CD14-positive monocyte (primary cell): ENCODE measurements around the gene CENPC. TPM values are rescaled to one million over a fixed set of nuclear protein-coding genes. Genes with fewer than 3 reads are reported as not detected.

Source experiments
- DNase-seq, 3 donors: peaks; one replicate each; pipeline ENCODE4 v3.0.0-alpha.2; 2011 to 2022
- H2AFZ ChIP-seq: 2 replicates; pipeline ENCODE4 v1.6.0; 2012; ENCODE audit warnings: mild to moderate bottlenecking, low read depth, low read length, inconsistent platforms; ENCODE audit not compliant: insufficient read depth, poor library complexity, severe bottlenecking
- H3K27ac ChIP-seq, 2 donors: 1 replicate in 1 of 2; 2 replicates in 1 of 2; pipeline ENCODE4 v1.5.1; 2012 to 2013; ENCODE audit warnings: low read length in 2 of 2, control low read depth in 1 of 2, inconsistent platforms in 1 of 2, low read depth in 1 of 2, mild to moderate bottlenecking in 1 of 2
- H3K27me3 ChIP-seq, 2 donors: one replicate each; pipeline versions ENCODE4 v1.6.0 to v1.6.1; 2011 to 2013; ENCODE audit warnings: low read length in 2 of 2; ENCODE audit not compliant: control insufficient read depth in 2 of 2, insufficient read depth in 2 of 2
- H3K36me3 ChIP-seq, 2 donors: replicated peaks in 1 of 2; 1 replicate in 1 of 2; 2 replicates in 1 of 2; pipeline versions ENCODE4 v1.5.1 to v1.6.1; 2012 to 2013; ENCODE audit warnings: low read length in 2 of 2, control low read depth in 1 of 2, inconsistent platforms in 1 of 2, mild to moderate bottlenecking in 1 of 2; ENCODE audit not compliant: insufficient read depth in 2 of 2, control insufficient read depth in 1 of 2
- H3K4me1 ChIP-seq, 2 donors: 1 replicate in 1 of 2; 2 replicates in 1 of 2; pipeline versions ENCODE4 v1.5.1 to v1.6.1; 2012 to 2013; ENCODE audit warnings: low read length in 2 of 2, control low read depth in 1 of 2, inconsistent platforms in 1 of 2, mild to moderate bottlenecking in 1 of 2, moderate library complexity in 1 of 2; ENCODE audit not compliant: insufficient read depth in 2 of 2, control insufficient read depth in 1 of 2
- H3K4me2 ChIP-seq: replicated peaks from 2 replicates; pipeline ENCODE3; 2012; ENCODE audit warnings: low read length, moderate library complexity, mild to moderate bottlenecking; ENCODE audit not compliant: poor library complexity, severe bottlenecking; ENCODE audit errors: extremely low read depth
- H3K4me3 ChIP-seq, 3 experiments: fragments of 200-600 bp in 1 of 3; sonication (generic) in 1 of 3; replicated peaks in 1 of 3; 1 replicate in 2 of 3; 2 replicates in 1 of 3; pipeline ENCODE4 v1.5.1; 2011 to 2013; ENCODE audit warnings: low read length in 3 of 3, mild to moderate bottlenecking in 3 of 3, control low read depth in 2 of 3, low read depth in 2 of 3, inconsistent platforms in 1 of 3, moderate library complexity in 1 of 3
- H3K79me2 ChIP-seq: 2 replicates; pipeline ENCODE4 v1.6.0; 2012; ENCODE audit warnings: mild to moderate bottlenecking, control low read depth, inconsistent platforms, low read length, moderate library complexity; ENCODE audit not compliant: insufficient read depth
- H3K9ac ChIP-seq: 2 replicates; pipeline ENCODE4 v1.6.0; 2017; ENCODE audit warnings: low read length, mild to moderate bottlenecking; ENCODE audit not compliant: insufficient read depth, poor library complexity, severe bottlenecking
- H3K9me3 ChIP-seq, 2 donors: replicated peaks in 1 of 2; 1 replicate in 1 of 2; 2 replicates in 1 of 2; pipeline versions ENCODE4 v1.5.1 to v1.6.1; 2012 to 2013; ENCODE audit warnings: low read length in 2 of 2, control low read depth in 1 of 2; ENCODE audit not compliant: control insufficient read depth in 1 of 2, insufficient read depth in 1 of 2
- H4K20me1 ChIP-seq: 2 replicates; pipeline ENCODE4 v1.6.0; 2012; ENCODE audit warnings: mild to moderate bottlenecking, low read length, control low read depth, moderate library complexity; ENCODE audit not compliant: insufficient read depth
- H3K27ac Mint-ChIP-seq, 7 donors: one replicate each; pipeline ENCODE4 v1.8.0; 2020; ENCODE audit warnings: mild to moderate bottlenecking in 7 of 7, mixed read lengths in 7 of 7, moderate library complexity in 6 of 7, inconsistent platforms in 2 of 7
- H3K27me3 Mint-ChIP-seq, 3 donors: one replicate each; pipeline ENCODE4 v1.8.0; 2021 to 2022; ENCODE audit warnings: low read depth in 3 of 3, mild to moderate bottlenecking in 3 of 3, mixed read lengths in 3 of 3, moderate library complexity in 3 of 3, inconsistent platforms in 1 of 3
- H3K36me3 Mint-ChIP-seq, 2 donors: one replicate each; pipeline ENCODE4 v1.8.0; 2020; ENCODE audit warnings: mixed read lengths in 2 of 2, inconsistent platforms in 1 of 2, mild to moderate bottlenecking in 1 of 2
- H3K4me1 Mint-ChIP-seq: one replicate; pipeline ENCODE4 v1.8.0; 2020; ENCODE audit warnings: mild to moderate bottlenecking, mixed read lengths
- H3K4me3 Mint-ChIP-seq, 2 donors: one replicate each; pipeline ENCODE4 v1.8.0; 2020; ENCODE audit warnings: mild to moderate bottlenecking in 2 of 2, mixed read lengths in 2 of 2, moderate library complexity in 1 of 2
- H3K9me3 Mint-ChIP-seq, 7 donors: one replicate each; pipeline ENCODE4 v1.8.0; 2020 to 2022; ENCODE audit warnings: mixed read lengths in 7 of 7, mild to moderate bottlenecking in 6 of 7, moderate library complexity in 6 of 7, inconsistent platforms in 2 of 7
- CTCF ChIP-seq: fragments of 200-600 bp; IDR thresholded peaks from one replicate; pipeline ENCODE4 v1.8.0; 2022; ENCODE audit warnings: antibody characterized with exemption, mild to moderate bottlenecking
- WGBS: methylation state at CpG from one replicate; pipeline ENCODE4 v1.1.5; 2013; ENCODE audit warnings: missing lambda C conversion rate; ENCODE audit not compliant: insufficient coverage; 5-methylcytosine and 5-hydroxymethylcytosine counted together
- intact Hi-C, 2 donors: fragments of 100-400 bp; cut with micrococcal nuclease; formaldehyde crosslinking; loops; one replicate each; pipeline versions ENCODE4 v1.15.0 to v1.15.1; 2023
- polyA plus RNA-seq, 3 donors: library from polyadenylated mRNA; depleted of rRNA in 1 of 3; unstranded in 2 of 3; stranded (reverse) in 1 of 3; fragments of 300-500 nt in 2 of 3; fragments of >200 nt in 1 of 3; fragmentation: Illumina TruSeq in 2 of 3; gene quantifications; 1 replicate in 2 of 3; 2 replicates in 1 of 3; pipeline ENCODE4 v1.2.3, GENCODE V29; 2012 to 2021

The CENPC gene
- polyA plus RNA-seq, 3 donors = 6.3 to 7.2 (median 6.7) TPM

- H3K4me1 Mint-ChIP-seq = peaks cover 3% of the 10 kb centered on the region
Observed at GRCh38 chr4:67452100-67452845, 93.0 kb downstream of the CENPC start.

GRCh38 chr4:67451464-67451863 lies 93.8 kb downstream of the CENPC start:
- Histone ChIP-seq H3K9me3 (no peaks in the 10 kb centered on the region), H3K79me2 (no peaks in the 10 kb centered on the region), H3K9ac (no peak overlapping the region), H3K27ac (no peak overlapping the region), H4K20me1 (no peaks in the 10 kb centered on the region), H3K4me3 (no peak overlapping the region), H3K27me3 (no peaks in the 10 kb centered on the region), H3K4me2 (no peak overlapping the region), H2AFZ (no peak overlapping the region), H3K36me3 (peaks cover 16 to 23% of the 10 kb centered on the region in 2 donors), H3K4me1 (no peaks in the 10 kb centered on the region)
- Mint-ChIP-seq H3K36me3 (peaks cover 25 to 33% of the 10 kb centered on the region in 2 donors), H3K27me3 (no peaks in the 10 kb centered on the region), H3K4me3 (no peak overlapping the region), H3K9me3 (peaks cover 0 to 4% (median 3%) of the 10 kb centered on the region in 7 donors), H3K27ac (no peak overlapping the region), H3K4me1 (peaks cover 3% of the 10 kb centered on the region)
- TF ChIP-seq CTCF = no peak
- WGBS = 96% methylated on average over 5 of the region's 6 CpGs
- intact Hi-C loops = no loop called here
- no peak for DNase-seq

More at GRCh38 chr4:67452100-67452845, 93.0 kb downstream of the CENPC start:
- Histone ChIP-seq H3K4me2 (no peak overlapping the region), H3K36me3 (peaks cover 18 to 26% of the 10 kb centered on the region in 2 donors), H3K4me3 (no peak overlapping the region), H3K79me2 (no peaks in the 10 kb centered on the region), H3K9me3 (no peaks in the 10 kb centered on the region), H3K4me1 (no peaks in the 10 kb centered on the region), H4K20me1 (no peaks in the 10 kb centered on the region), H3K9ac (no peak overlapping the region), H3K27me3 (no peaks in the 10 kb centered on the region), H3K27ac (no peak overlapping the region), H2AFZ (no peak overlapping the region)
- H3K27ac Mint-ChIP-seq = peak overlapping the region in 3 of 7 donors; percentile 25 to 76 (median 51)
- DNase-seq = no peak
- intact Hi-C loops = no loop called here
- H3K4me3 Mint-ChIP-seq = no peak overlapping the region
- no peak for TF ChIP-seq CTCF
- peaks cover 27 to 38% of the 10 kb centered on the region in 2 donors for H3K36me3 Mint-ChIP-seq
- no peaks in the 10 kb centered on the region for H3K27me3 Mint-ChIP-seq
- WGBS = no CpG with 5 or more reads among the region's 4 CpGs
- H3K9me3 Mint-ChIP-seq = peaks cover 0 to 4% (median 3%) of the 10 kb centered on the region in 7 donors
